ENCODE measurements around the gene OR51A7.

DNA sequence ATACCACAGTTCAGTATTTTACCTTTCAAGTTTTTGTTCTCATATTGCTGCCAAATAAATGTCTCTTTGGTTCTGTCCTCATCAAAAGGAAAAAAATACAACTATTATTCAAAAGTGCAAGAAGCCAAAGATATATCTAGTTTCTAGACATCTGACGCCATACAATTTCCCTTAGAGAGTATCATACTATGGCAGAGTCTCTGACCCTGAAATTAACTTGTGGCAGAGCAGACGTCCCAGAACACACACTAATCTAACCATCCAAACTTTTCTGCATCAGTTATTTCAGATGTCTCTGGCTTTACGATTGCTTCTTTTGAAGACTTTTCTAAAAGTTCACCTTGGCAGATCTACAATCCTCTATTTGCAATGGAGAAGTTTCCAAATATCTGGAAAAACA, 19.2 kb upstream of the OR51A7 start:
- TF ChIP-seq, protein P1, sequence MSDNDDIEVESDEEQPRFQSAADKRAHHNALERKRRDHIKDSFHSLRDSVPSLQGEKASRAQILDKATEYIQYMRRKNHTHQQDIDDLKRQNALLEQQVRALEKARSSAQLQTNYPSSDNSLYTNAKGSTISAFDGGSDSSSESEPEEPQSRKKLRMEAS (IDR thresholded peaks at IDR 0.05): no peak
- TF ChIP-seq RAD21 (IDR thresholded peaks at IDR 0.05; ENCODE audit: low read depth) (no peak), TCF12 (IDR thresholded peaks at IDR 0.05; ENCODE audit: low read depth) (no peak), FOXM1 (IDR thresholded peaks at IDR 0.05; ENCODE audit: borderline replicate concordance, low read depth) (no peak), REST (IDR thresholded peaks at IDR 0.05; ENCODE audit: low read depth) (no peak), EGR1 (IDR thresholded peaks at IDR 0.05) (no peak), TAF1 (IDR thresholded peaks at IDR 0.05; ENCODE audit: low read depth) (no peak)

Data from Ishikawa (cell line).